Neural cell (in vitro differentiated cells): Measurements from ENCODE around the gene BCL2L12. TPM values are rescaled to one million over a fixed set of nuclear protein-coding genes. Genes with fewer than 3 reads are reported as not detected.

ENCODE experiments used
- H2AFZ ChIP-seq: fragments of 200-600, 300-800 bp; sonication (generic), shearing (Covaris generic); 2 replicates; pipeline ENCODE4 v1.6.0; 2014; ENCODE audit warnings: low read depth, mild to moderate bottlenecking, antibody characterized with exemption, low read length, moderate library complexity
- H3F3A ChIP-seq: fragments of 200-600 bp; shearing (Covaris generic); 2 replicates; pipeline ENCODE4 v1.6.1; 2016; ENCODE audit warnings: mild to moderate bottlenecking, moderate library complexity, mixed read lengths, antibody characterized with exemption, low read length; ENCODE audit not compliant: insufficient read depth, poor library complexity, severe bottlenecking
- H3K27ac ChIP-seq: fragments of 200-600, 300-800 bp; sonication (generic), shearing (Covaris generic); 2 replicates; pipeline ENCODE4 v1.5.1; 2014; ENCODE audit warnings: mild to moderate bottlenecking, low read length, moderate library complexity
- H3K27me3 ChIP-seq: fragments of 300-800, 200-600 bp; sonication (generic), shearing (Covaris generic); 2 replicates; pipeline ENCODE4 v1.6.0; 2014; ENCODE audit warnings: mild to moderate bottlenecking, low read depth, low read length, moderate library complexity; ENCODE audit not compliant: insufficient read depth
- H3K36me3 ChIP-seq: fragments of 300-800, 200-600 bp; sonication (generic), shearing (Covaris generic); 2 replicates; pipeline ENCODE4 v1.5.1; 2014; ENCODE audit warnings: mild to moderate bottlenecking, antibody characterized with exemption, low read length, moderate library complexity; ENCODE audit not compliant: insufficient read depth
- H3K4me2 ChIP-seq: fragments of 300-800, 200-600 bp; sonication (generic), shearing (Covaris generic); 2 replicates; pipeline ENCODE4 v1.6.0; 2014; ENCODE audit warnings: mild to moderate bottlenecking, low read length
- H3K4me3 ChIP-seq: fragments of 300-800, 200-600 bp; sonication (generic), shearing (Covaris generic); 2 replicates; pipeline ENCODE4 v1.5.1; 2014; ENCODE audit warnings: mild to moderate bottlenecking, low read length, moderate library complexity
- H3K79me2 ChIP-seq: fragments of 200-600 bp; shearing (Covaris generic); replicated peaks from 2 replicates; pipeline ENCODE4 v1.6.0; 2014; ENCODE audit warnings: mild to moderate bottlenecking, low read length, moderate library complexity; ENCODE audit not compliant: insufficient read depth
- H3K9ac ChIP-seq: fragments of 300-800, 200-600 bp; sonication (generic), shearing (Covaris generic); 2 replicates; pipeline ENCODE4 v1.6.1; 2016; ENCODE audit warnings: mild to moderate bottlenecking, low read length, mixed read lengths
- H3K9me2 ChIP-seq: fragments of 200-600 bp; shearing (Covaris generic); 2 replicates; pipeline ENCODE4 v1.6.1; 2016; ENCODE audit warnings: mild to moderate bottlenecking, low read length, mixed read lengths; ENCODE audit not compliant: insufficient read depth
- H3K9me3 ChIP-seq: fragments of 200-600, 300-800 bp; sonication (generic), shearing (Covaris generic); 2 replicates; pipeline ENCODE4 v1.6.1; 2016; ENCODE audit warnings: mild to moderate bottlenecking, mixed run types, low read length, moderate library complexity, mixed read lengths
- H4K20me1 ChIP-seq: fragments of 200-600 bp; shearing (Covaris generic); 2 replicates; pipeline ENCODE4 v1.6.1; 2016; ENCODE audit warnings: mild to moderate bottlenecking, mixed run types; ENCODE audit not compliant: insufficient read depth
- CTCF ChIP-seq: fragments of 450-650 bp; IDR thresholded peaks from 2 replicates; pipeline ENCODE4 v1.5.1; 2014; ENCODE audit warnings: antibody characterized with exemption, mild to moderate bottlenecking, moderate library complexity; ENCODE audit not compliant: poor library complexity, severe bottlenecking
- EP300 ChIP-seq: fragments of 450-650 bp; conservative IDR thresholded peaks from 2 replicates; pipeline ENCODE4 v1.6.1; 2014; ENCODE audit warnings: antibody characterized with exemption, mild to moderate bottlenecking, moderate library complexity; ENCODE audit not compliant: poor library complexity, severe bottlenecking
- EZH2 ChIP-seq: fragments of 200-600, 300-800 bp; shearing (Covaris generic), sonication (generic); IDR thresholded peaks from 2 replicates; pipeline ENCODE4 v1.6.1; 2014; ENCODE audit warnings: antibody characterized with exemption, low read length, borderline replicate concordance, mild to moderate bottlenecking; ENCODE audit not compliant: insufficient read depth, poor library complexity, severe bottlenecking
- MXI1 ChIP-seq: fragments of 450-650 bp; conservative IDR thresholded peaks from 2 replicates; pipeline ENCODE4 v1.6.1; 2014; ENCODE audit warnings: antibody characterized with exemption, mild to moderate bottlenecking; ENCODE audit not compliant: poor library complexity, severe bottlenecking
- POLR2AphosphoS5 ChIP-seq: IDR thresholded peaks from 2 replicates; pipeline ENCODE4 v1.6.1; 2012
- RAD21 ChIP-seq: fragments of 450-650 bp; conservative IDR thresholded peaks from 2 replicates; pipeline ENCODE4 v1.6.1; 2014; ENCODE audit warnings: antibody characterized with exemption, mild to moderate bottlenecking, moderate library complexity
- REST ChIP-seq: IDR thresholded peaks from 2 replicates; pipeline ENCODE4 v1.6.1; 2012; ENCODE audit warnings: borderline replicate concordance
- SMC3 ChIP-seq: fragments of 450-650 bp; conservative IDR thresholded peaks from 2 replicates; pipeline ENCODE4 v1.6.1; 2014; ENCODE audit warnings: antibody characterized with exemption, mild to moderate bottlenecking, moderate library complexity; ENCODE audit not compliant: poor library complexity
- TAF1 ChIP-seq: IDR thresholded peaks from 2 replicates; pipeline ENCODE4 v1.6.1; 2012; ENCODE audit warnings: low read depth
- polyA plus RNA-seq: library from polyadenylated mRNA; depleted of rRNA; stranded (reverse); fragments of >200 nt; gene quantifications from 2 replicates; pipeline ENCODE4 v1.2.3, GENCODE V29; 2014

BCL2L12 gene
- polyA plus RNA-seq, 1 donor from 2014 or later = 1.1 TPM

GRCh38 chr19:49646586-49646985 lies 19.1 kb upstream of the BCL2L12 start:
- H4K20me1 ChIP-seq = no peaks in the 10 kb centered on the region
- H3K79me2 ChIP-seq = peaks cover 25% of the 10 kb centered on the region

GRCh38 chr19:49651029-49651819 lies 14.5 kb upstream of the BCL2L12 start:
- Histone ChIP-seq H4K20me1 (no peaks in the 10 kb centered on the region), H3K27me3 (no peaks in the 10 kb centered on the region), H3K27ac (no peak overlapping the region), H3K36me3 (no peaks in the 10 kb centered on the region), H3K9me2 (no peaks in the 10 kb centered on the region), H3F3A (no peaks in the 10 kb centered on the region), H3K4me3 (no peak overlapping the region), H3K9me3 (no peaks in the 10 kb centered on the region), H3K9ac (no peak overlapping the region), H3K79me2 (no peaks in the 10 kb centered on the region), H3K4me2 (no peak overlapping the region), H2AFZ (no peak overlapping the region)
- TF ChIP-seq TAF1 (no peak), MXI1 (no peak), POLR2AphosphoS5 (no peak), SMC3 (no peak), EZH2 (no peak), CTCF (no peak), REST (no peak), EP300 (no peak), RAD21 (no peak)

More at GRCh38 chr19:49646586-49646985, 19.1 kb upstream of the BCL2L12 start:
- Histone ChIP-seq H3K4me2 (no peak overlapping the region), H3K27ac (no peak overlapping the region), H3K9me3 (no peaks in the 10 kb centered on the region), H3K27me3 (no peaks in the 10 kb centered on the region), H3K36me3 (no peaks in the 10 kb centered on the region), H3K9ac (no peak overlapping the region), H3K9me2 (no peaks in the 10 kb centered on the region), H3F3A (no peaks in the 10 kb centered on the region), H3K4me3 (no peak overlapping the region), H2AFZ (no peak overlapping the region)
- no peak for TF ChIP-seq RAD21
- TF ChIP-seq EZH2 = no peak
- no peak for TF ChIP-seq SMC3
